ENCODE results near the gene MYADM.

MYADM gene

GRCh38 chr19:53873773-53874605 is 6.3 kb downstream of the MYADM start:
- no peak for TF ChIP-seq CTCF (conservative IDR thresholded peaks at IDR 0.05)
- no peak overlapping the region for H3K27ac ChIP-seq

GRCh38 chr19:53874606-53874990 is 6.9 kb downstream of the MYADM start:
- H3K27ac ChIP-seq: no peak overlapping the region
- TF ChIP-seq CTCF (conservative IDR thresholded peaks at IDR 0.05): no peak

GRCh38 chr19:53875602-53876325 is 8.1 kb downstream of the MYADM start:
- no peak overlapping the region for H3K27ac ChIP-seq
- no peak for TF ChIP-seq CTCF (conservative IDR thresholded peaks at IDR 0.05)

GRCh38 chr19:53876651-53877224 is 9.1 kb downstream of the MYADM start:
- no peak for TF ChIP-seq CTCF (conservative IDR thresholded peaks at IDR 0.05)
- H3K27ac ChIP-seq: no peak overlapping the region

- TF ChIP-seq CTCF (conservative IDR thresholded peaks at IDR 0.05): no peak
- H3K27ac ChIP-seq: no peak overlapping the region
Measured at GRCh38 chr19:53877361-53877766, 9.7 kb downstream of the MYADM start.

- TF ChIP-seq CTCF (conservative IDR thresholded peaks at IDR 0.05): no peak
- peak overlapping the region; percentile 62; the same call in 1 of the 2 replicates for H3K27ac ChIP-seq
Measured at GRCh38 chr19:53878776-53879139, 11.1 kb downstream of the MYADM start.

All from VCaP (cell line).